NCI-H1048 (cell line): ENCODE measurements around the gene SERINC2.

Experiments
- DNase-seq: peaks from one replicate; lab custom pipeline; 2025; lab: John Stamatoyannopoulos, UW

Gene SERINC2

GRCh38 chr1:31412732-31413404, at the start of gene SERINC2:
Gene SERINC2, plus strand, starts transcription at chr1:31413213. Its CDS starts 53 bp downstream, at chr1:31413266.
- no peak for DNase-seq

- no peak for DNase-seq
These were observed 48.3 kb upstream of the SERINC2 start for GRCh38 chr1:31364561-31365250.

- no peak for DNase-seq
These were observed 46.2 kb upstream of the SERINC2 start for GRCh38 chr1:31366796-31367195.

- DNase-seq, result no peak
These were observed 44.4 kb upstream of the SERINC2 start for GRCh38 chr1:31368611-31369107.

GRCh38 chr1:31370021-31370420, 43.0 kb upstream of the SERINC2 start:
- DNase-seq, result no peak

GRCh38 chr1:31370565-31370964, 42.4 kb upstream of the SERINC2 start:
- no peak for DNase-seq

- no peak for DNase-seq
These were observed 41.7 kb upstream of the SERINC2 start for GRCh38 chr1:31371121-31371959.

- no peak for DNase-seq
These were observed 41.0 kb upstream of the SERINC2 start for GRCh38 chr1:31372051-31372450.

GRCh38 chr1:31372751-31373055, 40.3 kb upstream of the SERINC2 start:
- no peak for DNase-seq

GRCh38 chr1:31373056-31373896, 39.7 kb upstream of the SERINC2 start, which contains the start of gene FABP3:
Gene FABP3, minus strand, starts transcription at chr1:31373076. Its CDS starts 62 bp downstream, at chr1:31373014.
- no peak for DNase-seq

GRCh38 chr1:31373897-31374486, 39.0 kb upstream of the SERINC2 start:
- no peak for DNase-seq

GRCh38 chr1:31374511-31375196, 38.4 kb upstream of the SERINC2 start:
- DNase-seq, result no peak

GRCh38 chr1:31376375-31377134, 36.5 kb upstream of the SERINC2 start:
- no peak for DNase-seq

GRCh38 chr1:31377364-31377863, 35.6 kb upstream of the SERINC2 start:
- DNase-seq, result no peak

GRCh38 chr1:31378001-31378400, 35.0 kb upstream of the SERINC2 start:
- no peak for DNase-seq

- DNase-seq, result no peak
These were observed 32.8 kb upstream of the SERINC2 start for GRCh38 chr1:31380181-31380580.

- DNase-seq, result no peak
These were observed 31.4 kb upstream of the SERINC2 start for GRCh38 chr1:31381394-31382294.

- no peak for DNase-seq
These were observed 30.5 kb upstream of the SERINC2 start for GRCh38 chr1:31382379-31382989.
